K562 (cell line): ENCODE results near the gene PLEKHG1. TPM values are rescaled to one million over a fixed set of nuclear protein-coding genes. Genes with fewer than 3 reads are reported as not detected.

Experiments used
- HMG20B ChIP-seq: fragments of 250-450 bp; sonication (Bioruptor Pico); IDR thresholded peaks from 2 replicates; pipeline ENCODE4 v1.5.0; 2021; ENCODE audit warnings: mild to moderate bottlenecking
- SRF ChIP-seq, 2 experiments: fragments of 250-450, 450-650 bp in 1 of 2; sonication (Bioruptor Pico) in 1 of 2; sonication (generic) in 1 of 2; formaldehyde crosslinking; IDR thresholded peaks; 2 replicates each; pipeline versions ENCODE4 v1.5.0 to v1.5.1; 2020 to 2022; ENCODE audit warnings: mild to moderate bottlenecking in 1 of 2, missing genetic modification reagents in 1 of 2
- TEAD4 ChIP-seq, 2 experiments: sonication (generic) in 1 of 2; formaldehyde crosslinking in 1 of 2; IDR thresholded peaks; 2 replicates each; pipeline versions ENCODE4 v1.6.1 to v1.8.0; 2012 to 2022; ENCODE audit warnings: borderline replicate concordance in 1 of 2, inconsistent platforms in 1 of 2, low read length in 1 of 2, mild to moderate bottlenecking in 1 of 2, missing genetic modification reagents in 1 of 2
- ZFP1 ChIP-seq: fragments of 450-650 bp; formaldehyde crosslinking; IDR thresholded peaks from 2 replicates; pipeline ENCODE4 v1.4.0; 2020; ENCODE audit warnings: mild to moderate bottlenecking, mixed read lengths
- polyA plus RNA-seq, 8 experiments: library from polyadenylated mRNA; depleted of rRNA in 4 of 8; stranded (reverse) in 5 of 8; unstranded in 3 of 8; fragments of >200 nt; fragmentation: Nextera tagmentation in 2 of 8; fragmentation: Illumina TruSeq in 1 of 8; extraction: Ambion mirVana in 2 of 8; extraction: Trizol in 1 of 8; gene quantifications; 2 replicates each; pipeline versions ENCODE4 v1.2.1 to v1.2.3, GENCODE V29; 2011 to 2014; ENCODE audit warnings: inconsistent platforms in 1 of 8, missing spikeins in 1 of 8
- total RNA-seq, 7 experiments: library from RNA; depleted of rRNA in 6 of 7; stranded (reverse); fragments of >200 nt in 6 of 7; fragmentation: Illumina TruSeq in 2 of 7; extraction: Trizol in 2 of 7; gene quantifications; 2 replicates each; pipeline versions ENCODE4 v1.2.1 to v1.2.3, GENCODE V29; 2011 to 2021; ENCODE audit warnings: low replicate concordance in 1 of 7
- TF ChIP-seq, protein P1 (sequence below): fragments of 450-650 bp; IDR thresholded peaks from 2 replicates; pipeline ENCODE4 v1.6.1; 2016; ENCODE audit warnings: low read depth
- TF ChIP-seq, protein P2 (sequence below), 2 experiments: fragments of 150-350 bp in 1 of 2; IDR thresholded peaks; 2 replicates each; pipeline ENCODE4 v1.6.1; 2012 to 2016; ENCODE audit warnings: low read depth in 2 of 2, low read length in 2 of 2, mild to moderate bottlenecking in 1 of 2, moderate library complexity in 1 of 2
- TF ChIP-seq, protein P3 (sequence below): fragments of 250-450 bp; sonication (Bioruptor Pico); IDR thresholded peaks from 2 replicates; pipeline ENCODE4 v1.8.0; 2021; ENCODE audit warnings: borderline replicate concordance, mild to moderate bottlenecking, moderate library complexity; ENCODE audit not compliant: poor library complexity, severe bottlenecking

The PLEKHG1 gene
- total and polyA plus RNA-seq, 9 of the 15 experiments (the other 6 are each of a cell fraction or from before 2014, with no cell fraction given): 0.03 to 0.16 (median 0.03) TPM; not detected in 6

DNA sequence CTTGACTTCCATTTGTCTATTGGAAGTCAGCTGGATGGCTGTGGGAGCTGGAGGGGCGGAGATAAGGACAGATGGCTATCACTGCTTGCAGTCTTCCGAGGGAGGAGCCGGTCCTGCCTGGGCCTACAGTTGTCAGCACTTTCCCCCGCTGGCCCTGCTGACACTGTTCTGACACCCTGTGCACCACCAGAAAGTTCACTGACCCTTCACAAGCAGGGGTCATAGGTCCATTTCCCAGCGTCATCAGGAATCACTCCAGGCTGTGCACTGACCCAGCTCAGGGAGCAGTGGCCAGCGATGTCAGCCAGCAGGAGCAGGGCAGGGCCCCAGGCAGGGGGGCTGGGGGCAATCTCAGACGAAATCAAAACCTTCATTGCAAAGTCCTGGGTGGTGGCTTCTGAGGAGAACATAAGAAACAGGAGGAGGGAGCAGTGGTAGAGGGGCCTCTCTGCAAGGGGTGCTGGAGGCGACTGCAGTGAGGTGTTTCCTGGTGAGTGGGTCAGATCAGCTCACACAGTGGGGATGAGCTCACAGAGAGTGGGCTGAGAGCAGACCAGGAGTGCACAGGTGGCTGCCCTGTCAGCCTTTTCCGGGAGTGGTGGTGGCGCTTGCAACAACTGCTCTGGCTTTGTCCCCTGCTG lies 26.5 kb upstream of the PLEKHG1 start (continued):
- TF ChIP-seq TEAD4 (IDR thresholded peaks at IDR 0.05; ENCODE audit: low read length) (peak; percentile 66; the same call in 1 of the 2 replicates), TEAD4 (CRISPR knock-in tag; IDR thresholded peaks at IDR 0.05; ENCODE audit: borderline replicate concordance) (no peak), ZFP1 (CRISPR knock-in tag) (no peak), SRF (CRISPR knock-in tag; IDR thresholded peaks at IDR 0.05) (peak in 1 of 2 experiments; percentile 59; a peak in 1 of 4 replicates), HMG20B (CRISPR knock-in tag) (no peak)
- TF ChIP-seq, protein P1, sequence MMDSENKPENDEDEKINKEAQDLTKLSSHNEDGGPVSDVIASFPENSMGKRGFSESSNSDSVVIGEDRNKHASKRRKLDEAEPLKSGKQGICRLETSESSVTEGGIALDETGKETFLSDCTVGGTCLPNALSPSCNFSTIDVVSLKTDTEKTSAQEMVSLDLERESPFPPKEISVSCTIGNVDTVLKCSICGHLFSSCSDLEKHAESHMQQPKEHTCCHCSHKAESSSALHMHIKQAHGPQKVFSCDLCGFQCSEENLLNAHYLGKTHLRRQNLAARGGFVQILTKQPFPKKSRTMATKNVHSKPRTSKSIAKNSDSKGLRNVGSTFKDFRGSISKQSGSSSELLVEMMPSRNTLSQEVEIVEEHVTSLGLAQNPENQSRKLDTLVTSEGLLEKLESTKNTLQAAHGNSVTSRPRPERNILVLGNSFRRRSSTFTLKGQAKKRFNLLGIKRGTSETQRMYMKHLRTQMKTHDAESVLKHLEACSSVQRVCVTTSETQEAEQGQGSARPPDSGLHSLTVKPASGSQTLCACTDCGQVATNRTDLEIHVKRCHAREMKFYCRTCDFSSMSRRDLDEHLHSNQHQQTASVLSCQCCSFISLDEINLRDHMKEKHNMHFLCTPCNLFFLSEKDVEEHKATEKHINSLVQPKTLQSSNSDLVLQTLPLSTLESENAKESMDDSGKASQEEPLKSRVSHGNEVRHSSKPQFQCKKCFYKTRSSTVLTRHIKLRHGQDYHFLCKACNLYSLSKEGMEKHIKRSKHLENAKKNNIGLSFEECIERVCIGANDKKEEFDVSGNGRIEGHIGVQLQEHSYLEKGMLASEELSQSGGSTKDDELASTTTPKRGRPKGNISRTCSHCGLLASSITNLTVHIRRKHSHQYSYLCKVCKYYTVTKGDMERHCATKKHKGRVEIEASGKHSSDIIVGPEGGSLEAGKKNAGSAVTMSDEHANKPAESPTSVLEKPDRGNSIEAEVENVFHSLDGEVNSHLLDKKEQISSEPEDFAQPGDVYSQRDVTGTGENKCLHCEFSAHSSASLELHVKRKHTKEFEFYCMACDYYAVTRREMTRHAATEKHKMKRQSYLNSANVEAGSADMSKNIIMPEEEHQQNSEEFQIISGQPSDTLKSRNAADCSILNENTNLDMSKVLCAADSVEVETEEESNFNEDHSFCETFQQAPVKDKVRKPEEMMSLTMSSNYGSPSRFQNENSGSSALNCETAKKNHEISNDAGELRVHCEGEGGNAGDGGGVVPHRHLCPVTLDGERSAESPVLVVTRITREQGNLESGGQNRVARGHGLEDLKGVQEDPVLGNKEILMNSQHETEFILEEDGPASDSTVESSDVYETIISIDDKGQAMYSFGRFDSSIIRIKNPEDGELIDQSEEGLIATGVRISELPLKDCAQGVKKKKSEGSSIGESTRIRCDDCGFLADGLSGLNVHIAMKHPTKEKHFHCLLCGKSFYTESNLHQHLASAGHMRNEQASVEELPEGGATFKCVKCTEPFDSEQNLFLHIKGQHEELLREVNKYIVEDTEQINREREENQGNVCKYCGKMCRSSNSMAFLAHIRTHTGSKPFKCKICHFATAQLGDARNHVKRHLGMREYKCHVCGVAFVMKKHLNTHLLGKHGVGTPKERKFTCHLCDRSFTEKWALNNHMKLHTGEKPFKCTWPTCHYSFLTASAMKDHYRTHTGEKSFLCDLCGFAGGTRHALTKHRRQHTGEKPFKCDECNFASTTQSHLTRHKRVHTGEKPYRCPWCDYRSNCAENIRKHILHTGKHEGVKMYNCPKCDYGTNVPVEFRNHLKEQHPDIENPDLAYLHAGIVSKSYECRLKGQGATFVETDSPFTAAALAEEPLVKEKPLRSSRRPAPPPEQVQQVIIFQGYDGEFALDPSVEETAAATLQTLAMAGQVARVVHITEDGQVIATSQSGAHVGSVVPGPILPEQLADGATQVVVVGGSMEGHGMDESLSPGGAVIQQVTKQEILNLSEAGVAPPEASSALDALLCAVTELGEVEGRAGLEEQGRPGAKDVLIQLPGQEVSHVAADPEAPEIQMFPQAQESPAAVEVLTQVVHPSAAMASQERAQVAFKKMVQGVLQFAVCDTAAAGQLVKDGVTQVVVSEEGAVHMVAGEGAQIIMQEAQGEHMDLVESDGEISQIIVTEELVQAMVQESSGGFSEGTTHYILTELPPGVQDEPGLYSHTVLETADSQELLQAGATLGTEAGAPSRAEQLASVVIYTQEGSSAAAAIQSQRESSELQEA: no peak
- TF ChIP-seq, protein P2, sequence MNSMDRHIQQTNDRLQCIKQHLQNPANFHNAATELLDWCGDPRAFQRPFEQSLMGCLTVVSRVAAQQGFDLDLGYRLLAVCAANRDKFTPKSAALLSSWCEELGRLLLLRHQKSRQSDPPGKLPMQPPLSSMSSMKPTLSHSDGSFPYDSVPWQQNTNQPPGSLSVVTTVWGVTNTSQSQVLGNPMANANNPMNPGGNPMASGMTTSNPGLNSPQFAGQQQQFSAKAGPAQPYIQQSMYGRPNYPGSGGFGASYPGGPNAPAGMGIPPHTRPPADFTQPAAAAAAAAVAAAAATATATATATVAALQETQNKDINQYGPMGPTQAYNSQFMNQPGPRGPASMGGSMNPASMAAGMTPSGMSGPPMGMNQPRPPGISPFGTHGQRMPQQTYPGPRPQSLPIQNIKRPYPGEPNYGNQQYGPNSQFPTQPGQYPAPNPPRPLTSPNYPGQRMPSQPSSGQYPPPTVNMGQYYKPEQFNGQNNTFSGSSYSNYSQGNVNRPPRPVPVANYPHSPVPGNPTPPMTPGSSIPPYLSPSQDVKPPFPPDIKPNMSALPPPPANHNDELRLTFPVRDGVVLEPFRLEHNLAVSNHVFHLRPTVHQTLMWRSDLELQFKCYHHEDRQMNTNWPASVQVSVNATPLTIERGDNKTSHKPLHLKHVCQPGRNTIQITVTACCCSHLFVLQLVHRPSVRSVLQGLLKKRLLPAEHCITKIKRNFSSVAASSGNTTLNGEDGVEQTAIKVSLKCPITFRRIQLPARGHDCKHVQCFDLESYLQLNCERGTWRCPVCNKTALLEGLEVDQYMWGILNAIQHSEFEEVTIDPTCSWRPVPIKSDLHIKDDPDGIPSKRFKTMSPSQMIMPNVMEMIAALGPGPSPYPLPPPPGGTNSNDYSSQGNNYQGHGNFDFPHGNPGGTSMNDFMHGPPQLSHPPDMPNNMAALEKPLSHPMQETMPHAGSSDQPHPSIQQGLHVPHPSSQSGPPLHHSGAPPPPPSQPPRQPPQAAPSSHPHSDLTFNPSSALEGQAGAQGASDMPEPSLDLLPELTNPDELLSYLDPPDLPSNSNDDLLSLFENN (IDR thresholded peaks at IDR 0.05; ENCODE audit: low read depth in 2 of 2, low read length in 2 of 2): no peak
- TF ChIP-seq, protein P3, sequence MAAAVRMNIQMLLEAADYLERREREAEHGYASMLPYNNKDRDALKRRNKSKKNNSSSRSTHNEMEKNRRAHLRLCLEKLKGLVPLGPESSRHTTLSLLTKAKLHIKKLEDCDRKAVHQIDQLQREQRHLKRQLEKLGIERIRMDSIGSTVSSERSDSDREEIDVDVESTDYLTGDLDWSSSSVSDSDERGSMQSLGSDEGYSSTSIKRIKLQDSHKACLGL (CRISPR knock-in tag): no peak
